GM18861 (cell line): ENCODE results near the gene MRPL33.
"Not testable (repeated sequence)": the region's sequence is repeated elsewhere in the genome, so short reads cannot be mapped to it uniquely, and the experiment has no call there.

Source experiments
- ATAC-seq: cut with Tn5 transposase; IDR thresholded peaks from one replicate; pipeline ENCODE4 v1.9.1; 2021; ENCODE audit not compliant: unreplicated experiment

The MRPL33 gene

GRCh38 chr2:27741673-27742072 is 29.8 kb upstream of the MRPL33 start:
- ATAC-seq = no peak

GRCh38 chr2:27742571-27742970 is 28.9 kb upstream of the MRPL33 start:
- ATAC-seq = no peak

- ATAC-seq = not testable (repeated sequence)
These were observed 26.0 kb upstream of the MRPL33 start for GRCh38 chr2:27745494-27745893.

- no peak for ATAC-seq
These were observed 25.2 kb upstream of the MRPL33 start for GRCh38 chr2:27746325-27746724.

GRCh38 chr2:27747827-27748352 is 23.6 kb upstream of the MRPL33 start:
- ATAC-seq = no peak

- not testable (repeated sequence) for ATAC-seq
These were observed 22.5 kb upstream of the MRPL33 start for GRCh38 chr2:27748803-27749554.

- ATAC-seq = no peak
These were observed 20.1 kb upstream of the MRPL33 start for GRCh38 chr2:27751377-27751776.

- ATAC-seq = no peak
These were observed 18.8 kb upstream of the MRPL33 start for GRCh38 chr2:27752551-27753237.

- ATAC-seq = no peak
These were observed 17.4 kb upstream of the MRPL33 start for GRCh38 chr2:27754138-27754588.

GRCh38 chr2:27754831-27755230 is 16.7 kb upstream of the MRPL33 start:
- ATAC-seq = no peak

- ATAC-seq = no peak
These were observed 15.4 kb upstream of the MRPL33 start for GRCh38 chr2:27756091-27756490.

- ATAC-seq = no peak
These were observed 14.7 kb upstream of the MRPL33 start for GRCh38 chr2:27756544-27757498.

- ATAC-seq = no peak
These were observed 8.3 kb upstream of the MRPL33 start for GRCh38 chr2:27762951-27763906.

- no peak for ATAC-seq
These were observed 7.6 kb upstream of the MRPL33 start for GRCh38 chr2:27763907-27764267.

- ATAC-seq = not testable (repeated sequence)
These were observed 7.0 kb upstream of the MRPL33 start for GRCh38 chr2:27764526-27764925.

- ATAC-seq = no peak
These were observed 5.8 kb upstream of the MRPL33 start for GRCh38 chr2:27765621-27766286.

GRCh38 chr2:27766287-27766661 is 5.2 kb upstream of the MRPL33 start:
- ATAC-seq = no peak

GRCh38 chr2:27771202-27771547 is 344 bp upstream of the MRPL33 start:
- ATAC-seq = no peak

GRCh38 chr2:27772804-27773203 is 1.3 kb downstream of the MRPL33 start:
- ATAC-seq = no peak

GRCh38 chr2:27773959-27774358 is 2.4 kb downstream of the MRPL33 start:
- ATAC-seq = no peak
